ENCODE data around the gene MYT1.

MYT1 gene

GRCh38 chr20:64276817-64277216 lies 112.6 kb downstream of the MYT1 start:
- no peak overlapping the region for H3K4me3 ChIP-seq (ENCODE audit: low read depth, low read length)
- TF ChIP-seq CTCF (IDR thresholded peaks at IDR 0.05; ENCODE audit: low read depth, low read length), result no peak

- no peak overlapping the region for H3K4me3 ChIP-seq (ENCODE audit: low read depth, low read length)
- no peak for TF ChIP-seq CTCF (IDR thresholded peaks at IDR 0.05; ENCODE audit: low read depth, low read length)
Measured at GRCh38 chr20:64277571-64278316, 113.5 kb downstream of the MYT1 start.

- H3K4me3 ChIP-seq (ENCODE audit: low read depth, low read length), result no peak overlapping the region
- TF ChIP-seq CTCF (IDR thresholded peaks at IDR 0.05; ENCODE audit: low read depth, low read length), result no peak
Measured at GRCh38 chr20:64278317-64278681, 114.0 kb downstream of the MYT1 start.

- H3K4me3 ChIP-seq (ENCODE audit: low read depth, low read length), result no peak overlapping the region
- no peak for TF ChIP-seq CTCF (IDR thresholded peaks at IDR 0.05; ENCODE audit: low read depth, low read length)
Measured at GRCh38 chr20:64279826-64280459, 115.7 kb downstream of the MYT1 start.

GRCh38 chr20:64280460-64280843 lies 116.2 kb downstream of the MYT1 start:
- H3K4me3 ChIP-seq (ENCODE audit: low read depth, low read length), result no peak overlapping the region
- no peak for TF ChIP-seq CTCF (IDR thresholded peaks at IDR 0.05; ENCODE audit: low read depth, low read length)

GRCh38 chr20:64283646-64284045 lies 119.4 kb downstream of the MYT1 start:
- H3K4me3 ChIP-seq (ENCODE audit: low read depth, low read length), result no peak overlapping the region
- no peak for TF ChIP-seq CTCF (IDR thresholded peaks at IDR 0.05; ENCODE audit: low read depth, low read length)
